HCT116 (cell line): Measurements from ENCODE around the gene FBXL13.

Source experiments
- CTCF ChIP-seq, 3 experiments: fragments of 200-600 bp in 1 of 3; sonication (generic) in 1 of 3; IDR thresholded peaks in 2 of 3; conservative IDR thresholded peaks in 1 of 3; 2 replicates each; pipeline ENCODE4 v1.5.1; 2012 to 2017; ENCODE audit warnings: low read depth in 2 of 3, low read length in 2 of 3, antibody characterized with exemption in 1 of 3, borderline replicate concordance in 1 of 3, control low read depth in 1 of 3, mild to moderate bottlenecking in 1 of 3, mixed read lengths in 1 of 3, mixed run types in 1 of 3, moderate library complexity in 1 of 3; ENCODE audit not compliant: insufficient read depth in 1 of 3
- POLR2A ChIP-seq: IDR thresholded peaks from 2 replicates; pipeline ENCODE4 v1.7.0; 2011; ENCODE audit warnings: borderline replicate concordance; ENCODE audit not compliant: insufficient read depth, insufficient read length; ENCODE audit errors: extremely low read depth

DNA sequence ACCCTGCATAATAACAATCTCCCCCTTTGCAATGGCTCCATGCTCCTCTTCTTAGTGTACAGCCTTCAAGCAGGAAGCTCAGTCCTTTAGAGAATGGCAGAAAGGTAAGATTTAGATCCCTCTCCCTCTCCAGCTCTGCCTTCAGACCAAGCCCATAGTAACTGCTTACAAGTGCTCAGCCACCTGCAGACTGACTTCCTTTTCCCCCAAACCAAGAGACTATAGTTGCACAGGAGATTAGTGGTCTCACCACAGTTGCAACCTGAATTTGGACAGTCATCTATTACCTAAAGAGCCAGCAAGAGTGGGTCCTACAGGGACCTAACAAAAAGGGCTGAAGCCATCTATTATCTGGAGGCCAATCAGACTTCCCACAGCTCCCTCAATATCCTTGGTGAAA, 16.5 kb downstream of the FBXL13 start:
- TF ChIP-seq POLR2A (no peak), CTCF (IDR thresholded peaks at IDR 0.05 in 2 of 3, conservative IDR thresholded peaks at IDR 0.05 in 1 of 3; ENCODE audit: borderline replicate concordance in 1 of 3, insufficient read depth in 1 of 3, low read depth in 2 of 3, low read length in 2 of 3) (no peak)
